ENCODE data around the gene FAM53B.

Gene FAM53B

DNA sequence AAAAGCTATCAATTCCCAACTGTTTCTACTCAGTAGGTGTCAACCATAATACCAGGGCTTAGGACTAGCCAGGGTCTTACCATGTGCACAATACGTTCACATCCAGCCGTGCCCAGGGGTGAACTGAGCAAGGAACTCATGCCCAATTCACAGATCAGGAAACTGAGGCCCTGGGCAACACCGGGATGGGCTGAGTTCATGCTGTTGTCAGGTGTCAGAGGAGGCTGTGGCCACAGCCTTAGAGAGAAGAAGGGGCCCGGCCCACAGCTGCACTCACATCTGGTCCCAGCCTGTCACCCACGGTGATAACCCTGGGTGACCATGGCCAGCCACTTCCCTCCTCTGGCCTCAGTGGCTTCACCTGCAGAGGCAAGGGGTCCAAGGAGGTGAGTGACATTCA, 92.0 kb downstream of the FAM53B start:
- in situ Hi-C loops (cut with MboI; ENCODE audit: low sequenced_read_pairs), result no loop called here

GRCh38 chr10:124651402-124651891, 92.7 kb downstream of the FAM53B start:
- in situ Hi-C loops (cut with MboI; ENCODE audit: low sequenced_read_pairs), result no loop called here

DNA sequence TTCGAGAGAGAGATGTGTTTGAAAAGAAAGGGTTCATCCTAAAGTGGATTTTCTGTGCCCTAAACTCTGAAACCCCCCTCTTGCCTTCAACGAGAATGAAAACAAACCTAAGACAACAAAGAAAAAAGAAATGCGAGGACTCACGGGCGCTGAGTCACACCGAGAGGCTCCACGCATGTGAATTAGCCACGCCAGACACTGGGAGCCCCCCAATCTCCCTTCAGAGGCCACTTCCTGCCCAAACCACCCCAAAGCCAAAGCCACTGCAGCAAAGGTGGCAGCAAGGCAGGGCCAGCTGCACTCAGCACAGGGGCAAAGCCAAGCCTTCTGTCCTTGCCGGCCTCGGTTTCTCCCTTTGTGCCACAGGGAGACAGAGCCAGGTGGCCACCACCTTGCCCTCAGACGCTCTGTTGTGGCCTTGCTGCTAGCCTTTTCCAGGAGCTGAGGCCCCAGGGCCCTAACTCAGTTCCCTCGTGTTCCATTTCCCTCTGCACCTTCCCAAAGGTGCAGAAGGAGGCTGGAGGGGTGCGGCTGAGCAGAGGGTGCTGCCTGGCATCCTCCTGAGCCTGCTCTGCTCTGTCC, 93.3 kb downstream of the FAM53B start:
- in situ Hi-C loops (cut with MboI; ENCODE audit: low sequenced_read_pairs), result no loop called here

- in situ Hi-C loops (cut with MboI; ENCODE audit: low sequenced_read_pairs), result no loop called here
Observed at GRCh38 chr10:124650263-124650662, 93.9 kb downstream of the FAM53B start.

DNA sequence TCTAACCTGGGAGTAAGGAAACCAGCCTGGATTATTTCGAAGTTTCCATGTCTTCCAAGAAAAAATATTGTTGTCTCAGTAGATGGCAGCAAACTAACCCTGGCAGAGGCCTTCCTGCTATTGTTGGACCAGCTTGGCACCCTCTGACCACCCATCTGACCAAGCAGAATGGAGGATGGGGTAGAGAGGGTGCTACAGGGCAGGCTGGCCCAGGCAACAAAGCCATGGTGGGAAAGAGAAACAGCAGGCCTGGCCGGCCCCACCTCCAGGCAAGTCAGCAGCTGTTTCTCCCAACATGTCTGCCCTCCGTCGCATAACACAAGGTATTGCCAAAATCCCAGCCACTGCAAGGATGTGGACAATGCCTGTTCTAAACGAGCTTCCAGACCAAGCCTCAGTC, 95.0 kb downstream of the FAM53B start:
- in situ Hi-C loops (cut with MboI; ENCODE audit: low sequenced_read_pairs), result no loop called here

GRCh38 chr10:124648738-124649137, 95.4 kb downstream of the FAM53B start:
- in situ Hi-C loops (cut with MboI; ENCODE audit: low sequenced_read_pairs), result no loop called here

- in situ Hi-C loops (cut with MboI; ENCODE audit: low sequenced_read_pairs), result no loop called here
Observed at GRCh38 chr10:124648131-124648475, 96.1 kb downstream of the FAM53B start.

GRCh38 chr10:124647421-124648130, 96.6 kb downstream of the FAM53B start:
- in situ Hi-C loops (cut with MboI; ENCODE audit: low sequenced_read_pairs), result no loop called here

DNA sequence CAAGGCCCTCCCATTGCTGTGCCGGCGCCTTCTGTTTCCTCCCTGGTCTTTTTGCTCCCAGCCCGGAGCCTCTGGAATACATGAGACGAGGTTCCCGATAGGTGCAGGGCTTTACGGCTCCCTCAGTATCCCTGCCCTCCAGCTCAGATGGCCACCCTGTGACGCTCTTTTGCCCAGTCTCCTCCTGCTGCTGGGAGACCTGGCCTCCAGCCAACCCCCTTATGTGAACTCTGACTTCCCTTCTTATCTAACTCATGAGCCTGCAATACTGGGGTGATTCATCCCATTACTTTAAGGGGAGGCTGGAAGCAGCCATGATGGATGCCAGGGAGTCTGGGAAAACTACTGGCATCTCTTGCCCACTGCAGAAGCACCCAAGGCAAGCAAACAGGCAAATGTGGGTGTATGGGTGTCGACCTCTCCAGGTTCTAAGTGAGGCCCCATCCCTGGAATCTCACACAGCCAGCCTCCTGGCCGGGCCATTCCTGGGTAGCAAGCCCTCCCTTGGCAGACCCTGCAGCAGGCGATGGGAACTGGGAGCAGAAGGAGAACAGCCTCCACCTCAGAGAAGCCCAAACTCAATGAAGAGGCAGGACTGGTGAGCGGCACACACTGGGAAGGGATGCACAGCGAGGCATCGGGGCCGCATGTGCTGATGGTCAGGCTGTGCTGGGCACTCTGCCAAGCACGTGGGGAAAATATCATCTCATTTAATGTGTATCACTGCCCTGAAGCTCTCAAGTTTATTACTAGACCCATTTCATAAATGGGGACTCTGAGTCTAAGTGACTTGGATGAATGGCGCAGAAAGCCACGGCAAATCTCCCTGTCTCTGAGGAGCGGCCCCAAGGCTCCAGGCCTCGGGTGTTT, 97.5 kb downstream of the FAM53B start:
- in situ Hi-C loops (cut with MboI; ENCODE audit: low sequenced_read_pairs), result no loop called here

DNA sequence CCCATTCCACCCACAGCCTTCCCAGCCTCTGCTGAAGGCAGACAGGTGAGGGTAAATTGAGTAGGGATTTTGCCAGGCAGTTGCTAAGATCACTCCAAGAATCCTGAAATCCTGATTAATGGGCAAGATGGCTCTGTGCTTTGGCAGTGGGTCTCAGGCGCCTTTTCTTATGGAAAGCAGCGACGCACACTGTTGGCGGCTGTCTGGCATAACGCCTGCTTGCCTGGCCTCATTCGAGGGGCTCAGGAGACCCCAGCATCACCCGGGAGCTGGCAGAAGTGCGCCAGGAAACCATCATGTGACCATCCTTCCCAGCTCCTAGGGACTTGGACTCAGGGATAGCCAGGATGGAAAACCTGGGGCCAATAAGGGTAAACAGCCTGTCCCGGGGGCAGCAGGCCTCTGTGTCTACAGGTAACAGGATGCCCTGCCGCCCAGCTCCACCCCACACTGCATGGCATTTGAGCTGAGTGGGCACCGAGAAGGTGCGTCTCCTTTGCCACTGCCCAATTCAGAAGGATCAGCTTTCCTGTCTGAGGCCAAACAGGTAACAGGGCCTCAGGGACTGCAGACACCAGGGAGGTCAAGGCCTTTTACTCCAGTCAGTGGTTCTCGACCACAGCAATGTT, 98.6 kb downstream of the FAM53B start:
- in situ Hi-C loops (cut with MboI; ENCODE audit: low sequenced_read_pairs), result no loop called here

DNA sequence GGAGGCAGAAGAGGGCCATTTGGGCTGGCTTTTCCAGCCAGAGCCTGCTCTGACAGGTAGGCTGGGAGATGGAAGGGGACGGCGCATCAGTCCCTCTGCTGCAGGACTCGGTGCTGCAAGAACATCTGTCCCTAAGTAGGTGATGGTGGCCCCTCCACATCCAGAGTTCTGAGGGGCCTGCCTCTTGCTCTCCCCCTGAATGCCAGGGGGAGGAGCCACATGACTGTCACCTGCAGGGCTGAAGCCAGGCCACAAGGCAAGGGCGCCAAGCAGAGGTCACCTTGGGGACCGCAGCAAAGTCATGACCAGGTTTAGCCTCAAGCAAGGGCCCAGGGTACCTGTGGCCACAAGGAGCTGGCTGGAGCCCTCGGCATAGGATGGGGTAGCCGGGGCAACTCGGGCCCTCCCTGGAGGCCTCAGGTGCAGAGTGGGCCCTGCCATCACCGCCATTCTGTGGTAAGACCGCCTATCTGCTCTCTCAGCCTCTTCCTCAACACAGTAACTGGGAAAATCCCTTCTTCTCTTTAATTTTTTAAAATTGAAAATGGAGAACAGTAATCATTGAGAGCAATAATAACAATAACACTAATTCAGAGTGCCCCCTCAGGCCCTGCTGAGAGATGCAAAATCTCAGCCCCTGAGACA, 99.3 kb downstream of the FAM53B start:
- in situ Hi-C loops (cut with MboI; ENCODE audit: low sequenced_read_pairs), result no loop called here

DNA sequence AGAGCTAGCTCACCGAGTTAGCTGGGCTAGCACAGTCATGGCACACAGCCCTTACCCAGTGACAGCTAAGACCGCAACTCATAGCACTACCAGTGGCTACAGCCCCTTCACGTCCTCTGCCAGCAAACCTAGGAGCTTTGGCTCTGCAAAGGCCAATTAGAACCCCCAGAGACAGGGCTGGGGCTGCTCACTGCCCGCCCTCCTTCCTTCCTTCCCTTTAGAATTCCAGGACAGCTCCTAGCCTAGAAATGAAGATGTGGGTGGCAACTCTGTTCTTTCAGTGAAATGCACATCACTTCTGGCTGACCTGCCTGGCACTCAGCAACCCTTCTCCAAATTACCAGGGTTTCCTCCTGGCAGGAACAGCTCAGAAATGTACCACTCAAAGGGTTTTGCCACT, 99.9 kb downstream of the FAM53B start:
- in situ Hi-C loops (cut with MboI; ENCODE audit: low sequenced_read_pairs), result no loop called here

GRCh38 chr10:124643330-124644009, 100.7 kb downstream of the FAM53B start:
- in situ Hi-C loops (cut with MboI; ENCODE audit: low sequenced_read_pairs), result no loop called here

DNA sequence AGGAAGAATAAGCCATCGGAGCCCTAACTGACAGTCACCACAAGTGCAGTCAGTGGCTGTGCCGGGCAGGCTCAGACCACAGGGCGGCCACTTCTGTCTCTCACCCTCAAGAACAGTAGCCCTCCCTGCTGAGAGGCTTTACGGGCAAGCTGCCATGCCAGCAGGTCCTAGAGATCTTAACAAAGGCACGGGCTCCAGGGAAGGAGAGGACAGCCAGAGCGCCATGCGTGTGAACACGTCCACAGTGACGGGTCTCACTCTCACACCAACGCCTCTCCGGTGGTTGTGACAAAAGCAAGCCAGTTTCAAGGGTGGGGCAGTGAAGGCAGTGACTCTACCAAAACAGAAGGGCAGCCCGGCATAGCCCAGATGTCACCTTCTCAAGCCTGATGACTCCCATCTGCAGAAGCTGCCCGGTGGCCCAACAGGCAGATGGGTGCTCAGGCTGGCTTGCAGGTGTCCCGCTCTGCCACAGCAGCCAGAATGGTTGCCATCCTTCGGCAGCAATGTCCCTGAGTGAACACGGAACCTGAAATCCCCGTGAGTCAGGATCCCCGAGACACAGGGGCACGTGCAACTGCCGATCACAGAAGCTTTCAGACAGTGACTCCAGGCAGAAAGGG, 102.0 kb downstream of the FAM53B start:
- in situ Hi-C loops (cut with MboI; ENCODE audit: low sequenced_read_pairs), result no loop called here

GRCh38 chr10:124641282-124642087, 102.7 kb downstream of the FAM53B start:
- in situ Hi-C loops (cut with MboI; ENCODE audit: low sequenced_read_pairs), result no loop called here

DNA sequence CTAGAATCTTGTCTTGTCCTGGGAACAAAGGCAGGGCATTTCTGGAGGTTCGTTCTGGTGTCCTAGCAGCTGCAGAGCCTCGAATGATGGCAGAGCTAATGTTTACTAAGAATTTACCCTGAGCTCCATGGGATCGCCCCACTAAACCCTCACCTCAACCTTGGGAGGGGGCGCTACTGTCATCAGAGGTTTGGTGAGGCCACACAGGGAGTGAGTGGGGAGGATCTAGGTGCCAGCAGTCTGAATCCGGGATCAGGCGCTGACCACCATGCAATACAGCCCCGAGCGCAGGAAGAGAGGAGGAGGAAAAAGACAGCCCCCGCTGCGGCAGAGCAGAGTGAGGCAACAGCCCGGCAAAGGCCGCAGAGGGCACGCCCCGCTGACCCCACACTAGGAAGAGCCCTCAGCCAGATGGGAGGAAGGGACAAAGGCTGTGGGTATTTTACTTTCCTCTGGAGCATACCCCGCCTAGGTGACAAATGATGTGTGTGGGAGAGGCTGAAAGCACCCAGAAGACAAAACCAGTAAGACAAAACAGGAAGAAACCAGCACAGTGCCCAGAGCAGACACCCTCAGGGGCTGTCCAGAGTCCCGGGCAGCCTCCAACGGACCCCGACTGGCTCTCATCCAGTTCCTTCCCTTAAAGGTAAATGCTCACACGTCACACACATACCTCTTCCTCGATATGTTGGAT, 103.5 kb downstream of the FAM53B start:
- in situ Hi-C loops (cut with MboI; ENCODE audit: low sequenced_read_pairs), result no loop called here

DNA sequence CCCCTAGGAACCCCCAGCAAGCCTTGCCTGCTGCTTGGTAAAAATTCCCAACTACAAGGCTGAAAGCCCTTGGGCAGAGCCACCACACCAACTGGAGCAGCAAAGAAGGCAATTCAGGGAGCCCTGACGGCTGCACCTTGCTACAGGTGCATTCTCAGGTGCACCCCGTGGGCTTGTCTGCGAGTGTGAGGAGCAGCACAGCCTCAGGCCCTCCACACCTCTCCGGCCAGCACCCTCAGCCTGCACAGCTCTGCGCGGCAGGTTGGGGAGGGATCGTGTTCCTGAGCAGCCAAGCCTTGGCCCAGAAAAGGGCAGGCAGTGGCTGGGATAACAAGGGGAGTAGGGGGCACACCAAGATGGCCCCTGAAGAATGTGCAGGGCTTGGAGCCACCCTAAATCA, 104.1 kb downstream of the FAM53B start:
- in situ Hi-C loops (cut with MboI; ENCODE audit: low sequenced_read_pairs), result no loop called here

GRCh38 chr10:124639646-124640045, 104.5 kb downstream of the FAM53B start:
- in situ Hi-C loops (cut with MboI; ENCODE audit: low sequenced_read_pairs), result no loop called here

Measured in HL-60/S4 treated with retinoic acid at 250 ng/mL for 4 days and 3 days (cell line).